Panc1 (cell line): Measurements from ENCODE around the gene STX1A. TPM values are rescaled to one million over a fixed set of nuclear protein-coding genes. Genes with fewer than 3 reads are reported as not detected.

Experiments used
- ATAC-seq: fragments of 200-7000 bp; cut with Tn5 transposase; 2 replicates; pipeline ENCODE4 v1.9.1; 2020; ENCODE audit warnings: mild to moderate bottlenecking, moderate library complexity
- BruUV-seq: library from RNA; stranded (reverse); fragments of 400-500 nt; replicated peaks from 2 replicates; lab custom pipeline; 2021; lab: Mats Ljungman, UMichigan
- CTCF ChIA-PET: fragments of 300-600 bp; sonication (Branson Sonifier 250); formaldehyde crosslinking; loops from one replicate; lab custom pipeline; 2022; ENCODE audit warnings: antibody characterized with exemption; lab: Charles Lee
- POLR2A ChIA-PET: fragments of 300-600 bp; sonication (Branson Sonifier 250); formaldehyde crosslinking; loops from one replicate; lab custom pipeline; 2022; ENCODE audit warnings: antibody characterized with exemption; lab: Charles Lee
- DNase-seq: peaks from one replicate; pipeline ENCODE4 v3.0.0-alpha.2; 2010; ENCODE audit warnings: low read depth, low spot score
- H3K27ac ChIP-seq: 2 replicates; pipeline ENCODE4 v1.5.1; 2011; ENCODE audit warnings: mild to moderate bottlenecking, low read length, inconsistent platforms
- H3K27me3 ChIP-seq: fragments of 200-500 bp; sonication (Bioruptor generic); 2 replicates; pipeline ENCODE4 v1.6.0; 2014; ENCODE audit warnings: low read length, inconsistent platforms; ENCODE audit not compliant: control insufficient read depth, insufficient read depth
- H3K36me3 ChIP-seq: fragments of 200-500 bp; sonication (Bioruptor generic); 2 replicates; pipeline ENCODE4 v1.5.1; 2014; ENCODE audit warnings: inconsistent platforms, mild to moderate bottlenecking, low read length, moderate library complexity; ENCODE audit not compliant: control insufficient read depth, insufficient read depth
- H3K4me1 ChIP-seq: 2 replicates; pipeline ENCODE4 v1.5.1; 2011; ENCODE audit warnings: inconsistent platforms, mild to moderate bottlenecking, low read length, moderate library complexity; ENCODE audit not compliant: control insufficient read depth, insufficient read depth
- H3K4me3 ChIP-seq, 2 experiments: 2 replicates each; pipeline ENCODE4 v1.5.1; 2011 to 2012; ENCODE audit warnings: low read depth in 2 of 2, low read length in 2 of 2, mild to moderate bottlenecking in 2 of 2, inconsistent platforms in 1 of 2, moderate library complexity in 1 of 2
- H3K9me3 ChIP-seq: fragments of 200-500 bp; sonication (Bioruptor generic); 2 replicates; pipeline ENCODE4 v1.5.1; 2014; ENCODE audit warnings: low read depth, mild to moderate bottlenecking, inconsistent platforms, low read length, moderate library complexity; ENCODE audit not compliant: control insufficient read depth, insufficient read depth
- CTCF ChIP-seq: fragments of 450-650 bp; IDR thresholded peaks from 2 replicates; pipeline ENCODE4 v1.5.1; 2017; ENCODE audit warnings: mild to moderate bottlenecking
- POLR2AphosphoS5 ChIP-seq: IDR thresholded peaks from 2 replicates; pipeline ENCODE4 v1.6.1; 2012; ENCODE audit warnings: mild to moderate bottlenecking, low read depth, low read length, moderate library complexity
- REST ChIP-seq, 2 experiments: IDR thresholded peaks; 2 replicates each; pipeline ENCODE4 v1.6.1; 2011 to 2012; ENCODE audit warnings: low read depth in 2 of 2, control low read depth in 1 of 2, low read length in 1 of 2, mild to moderate bottlenecking in 1 of 2, moderate library complexity in 1 of 2; ENCODE audit not compliant: insufficient read depth in 1 of 2
- SIN3A ChIP-seq: IDR thresholded peaks from 2 replicates; pipeline ENCODE4 v1.6.1; 2012; ENCODE audit warnings: low read depth, mild to moderate bottlenecking, low read length, moderate library complexity, borderline replicate concordance; ENCODE audit not compliant: insufficient read depth
- TCF7L2 ChIP-seq: IDR thresholded peaks from 2 replicates; pipeline ENCODE4 v1.6.1; 2011; ENCODE audit warnings: mild to moderate bottlenecking, low read depth, low read length, inconsistent platforms
- in situ Hi-C: cut with HindIII; loops from 2 replicates; pipeline ENCODE4 v1.10.0; 2016; ENCODE audit warnings: low sequenced_read_pairs, low pct_unique_long_range_greater_than_20kb
- intact Hi-C: fragments of 100-400 bp; cut with micrococcal nuclease; formaldehyde crosslinking; loops from one replicate; pipeline ENCODE4 v1.10.0; 2022; ENCODE audit not compliant: unreplicated experiment
- total RNA-seq: library from RNA; stranded (reverse); gene quantifications from one replicate; pipeline ENCODE4 v1.2.1, GENCODE V29; 2021; ENCODE audit not compliant: unreplicated experiment

The STX1A gene
- total RNA-seq, 1 experiment from 2014 or later = 80.9 TPM

- ATAC-seq = no peak
- intact Hi-C loops (no loop called here), in situ Hi-C loops (no loop called here)
- Histone ChIP-seq H3K36me3 (no peaks in the 10 kb centered on the region), H3K27ac (no peak overlapping the region), H3K27me3 (peaks cover 3% of the 10 kb centered on the region; the same call in 1 of the 2 replicates), H3K4me1 (0 out of 2 replicates have a peak, but pooled peaks cover 4% of the 10 kb centered on the region), H3K4me3 (no peak overlapping the region), H3K9me3 (no peaks in the 10 kb centered on the region)
- DNase-seq = no peak
- ChIA-PET CTCF (no interaction called here), POLR2A (no interaction called here)
- BruUV-seq = no TSS peak
- no peak for TF ChIP-seq TCF7L2
- TF ChIP-seq POLR2AphosphoS5 = no peak
- TF ChIP-seq SIN3A = no peak
- TF ChIP-seq REST (IDR thresholded peaks at IDR 0.05; ENCODE audit: insufficient read depth in 1 of 2, low read depth in 2 of 2, low read length in 1 of 2) = no peak
- no peak for TF ChIP-seq CTCF
Measured at GRCh38 chr7:73652541-73652949, 66.9 kb downstream of the STX1A start.

- DNase-seq = no peak
- Histone ChIP-seq H3K27ac (no peak overlapping the region), H3K36me3 (no peaks in the 10 kb centered on the region), H3K9me3 (no peaks in the 10 kb centered on the region), H3K27me3 (peaks cover 3% of the 10 kb centered on the region; the same call in 1 of the 2 replicates), H3K4me1 (peaks cover 7% of the 10 kb centered on the region; the same call in 1 of the 2 replicates), H3K4me3 (no peak overlapping the region)
- intact Hi-C loops (no loop called here), in situ Hi-C loops (no loop called here)
- TF ChIP-seq CTCF (no peak), TCF7L2 (no peak), SIN3A (no peak), POLR2AphosphoS5 (no peak), REST (IDR thresholded peaks at IDR 0.05; ENCODE audit: insufficient read depth in 1 of 2, low read depth in 2 of 2, low read length in 1 of 2) (no peak)
- ATAC-seq = no peak
- CTCF ChIA-PET = no interaction called here
- BruUV-seq = no TSS peak
- POLR2A ChIA-PET = no interaction called here
Measured at GRCh38 chr7:73650524-73650923, 68.9 kb downstream of the STX1A start.
